Natural killer cell treated with Interleukin-12 subunit alpha and Interleukin-12 subunit beta and Interleukin-15 and Interleukin-18, amount 100 ng/mL, for 72 hours (primary cell): ENCODE results near the gene HOXD8. TPM values are rescaled to one million over a fixed set of nuclear protein-coding genes. Genes with fewer than 3 reads are reported as not detected.

Experiments used
- ATAC-seq, 2 donors: fragments of 150-1000 bp; cut with Tn5 transposase in 1 of 2; sonication (Bioruptor Pico), chemical (Tn5 transposase) in 1 of 2; 2 replicates each; pipeline ENCODE4 v1.10.0; 2021
- DNase-seq: peaks from one replicate; pipeline ENCODE4 v3.0.0; 2022; ENCODE audit warnings: low spot score
- H3K27ac Mint-ChIP-seq, 2 donors: 1 replicate in 1 of 2; 2 replicates in 1 of 2; pipeline ENCODE4 v1.8.0; 2022; ENCODE audit warnings: mixed read lengths in 2 of 2, mild to moderate bottlenecking in 1 of 2, moderate library complexity in 1 of 2
- H3K27me3 Mint-ChIP-seq, 2 donors: 1 replicate in 1 of 2; 2 replicates in 1 of 2; pipeline ENCODE4 v1.8.0; 2022; ENCODE audit warnings: mixed read lengths in 2 of 2
- H3K36me3 Mint-ChIP-seq: one replicate; pipeline ENCODE4 v1.8.0; 2022; ENCODE audit warnings: mixed read lengths
- H3K4me1 Mint-ChIP-seq, 2 donors: 1 replicate in 1 of 2; 2 replicates in 1 of 2; pipeline ENCODE4 v1.8.0; 2022; ENCODE audit warnings: low read depth in 2 of 2, mixed read lengths in 2 of 2, mild to moderate bottlenecking in 1 of 2
- H3K4me3 Mint-ChIP-seq: one replicate; pipeline ENCODE4 v1.8.0; 2022; ENCODE audit warnings: mixed read lengths
- H3K9me3 Mint-ChIP-seq: 2 replicates; pipeline ENCODE4 v1.8.0; 2022; ENCODE audit warnings: mixed read lengths
- total RNA-seq, 2 donors: library from RNA; stranded (reverse); gene quantifications; one replicate each; pipeline ENCODE4 v1.2.3, GENCODE V29; 2022

The HOXD8 gene
- not detected for total RNA-seq

DNA sequence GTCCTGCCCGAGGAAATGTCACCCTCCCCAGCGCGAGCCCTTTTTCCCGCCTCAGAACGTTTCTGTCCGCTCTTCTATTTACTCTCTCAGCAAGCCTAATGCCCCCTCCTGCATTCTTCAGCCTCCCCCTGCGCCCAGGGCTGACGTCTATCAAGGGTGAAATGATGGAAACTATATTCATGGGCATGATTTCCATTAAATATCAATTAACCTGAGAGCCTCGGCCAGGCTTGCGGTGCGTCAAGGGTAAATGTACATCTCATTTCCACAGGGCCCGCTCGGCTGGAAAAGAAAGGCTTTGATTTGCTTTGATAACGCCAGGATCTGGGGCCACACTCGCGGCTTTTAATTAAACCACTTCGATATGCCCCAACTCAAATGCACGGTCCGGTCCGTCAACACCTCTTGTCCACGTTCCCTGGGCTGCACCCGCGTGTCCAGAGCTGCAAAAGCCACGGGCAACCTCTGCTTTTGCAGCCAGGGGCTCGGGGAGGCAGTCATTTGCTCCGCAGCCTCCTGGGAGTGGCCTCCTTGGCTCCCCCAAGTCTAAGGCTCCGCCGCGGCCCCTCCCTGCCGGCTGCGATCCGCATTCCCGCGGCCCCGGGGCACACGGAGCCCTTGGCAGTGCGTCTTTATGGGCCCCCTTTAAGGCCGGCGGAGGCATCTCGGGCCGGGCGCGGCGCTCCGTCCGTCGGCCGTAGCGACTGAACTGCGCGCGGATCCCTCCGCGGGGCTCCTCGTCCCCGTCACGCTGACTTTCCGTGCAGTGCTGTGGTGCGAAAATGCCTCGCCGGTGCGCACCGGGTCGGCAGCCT, at the start of gene HOXD8:
Gene HOXD8, plus strand, starts transcription at position 724 of the 815 bp plus-strand sequence. CDS start 662 bp downstream, outside the sequence.
- Mint-ChIP-seq H3K27me3 (peaks cover 62 to 83% of the 10 kb centered on the region in 2 donors), H3K4me3 (peak within 1 kb of the TSS; percentile 51), H3K9me3 (no peaks in the 10 kb centered on the region), H3K27ac (peak within 1 kb of the TSS in 1 of 2 donors; percentile 38), H3K36me3 (peaks cover 16% of the 10 kb centered on the region), H3K4me1 (peaks cover 19 to 27% of the 10 kb centered on the region in 2 donors)
- DNase-seq (no peak), ATAC-seq (peak in 1 of 2 donors; percentile 52)

DNA sequence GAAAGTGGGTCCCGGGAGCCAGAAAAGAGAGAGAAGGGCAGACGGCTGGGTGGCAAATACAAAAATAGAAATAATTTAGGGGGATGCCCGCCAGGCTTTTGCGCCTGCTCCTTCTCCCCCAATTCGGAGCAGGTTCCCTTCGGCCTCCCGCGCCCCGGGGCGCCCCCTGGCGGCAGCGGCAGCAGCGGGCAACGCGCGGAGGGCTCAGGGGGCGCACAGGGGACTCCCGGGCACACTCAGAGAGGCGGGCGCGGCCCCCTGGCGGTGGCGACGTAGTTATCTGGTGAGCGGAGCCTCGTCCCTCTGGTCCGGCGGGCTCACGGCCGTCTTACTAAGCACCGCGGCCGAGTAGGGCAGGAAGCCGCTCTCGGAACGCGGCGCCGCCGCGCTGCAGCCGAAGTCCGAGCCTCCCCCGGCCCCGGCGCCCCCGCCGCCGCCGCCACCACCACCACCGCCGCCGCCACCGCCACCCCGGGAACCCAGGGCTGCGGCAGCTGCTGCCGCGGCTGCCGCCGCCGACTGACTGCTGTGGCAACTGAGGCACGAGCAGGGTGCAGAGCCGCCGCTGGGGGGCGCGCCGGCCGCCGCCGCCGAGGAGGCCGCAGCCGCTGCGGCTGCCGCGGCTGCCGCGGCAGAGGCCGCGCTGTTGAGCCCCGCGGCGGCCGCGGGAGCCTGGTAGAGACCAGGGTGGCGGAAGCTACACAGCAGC, 49.5 kb upstream of the HOXD8 start:
- Mint-ChIP-seq H3K4me3 (peak overlapping the region; percentile 65), H3K27ac (peak overlapping the region in 1 of 2 donors; percentile 77), H3K27me3 (peaks cover 49 to 72% of the 10 kb centered on the region in 2 donors), H3K4me1 (peaks cover 5 to 9% of the 10 kb centered on the region in 2 donors), H3K9me3 (no peaks in the 10 kb centered on the region), H3K36me3 (peaks cover 40% of the 10 kb centered on the region)
- ATAC-seq (peak in 1 of 2 donors; percentile 57), DNase-seq (no peak)

DNA sequence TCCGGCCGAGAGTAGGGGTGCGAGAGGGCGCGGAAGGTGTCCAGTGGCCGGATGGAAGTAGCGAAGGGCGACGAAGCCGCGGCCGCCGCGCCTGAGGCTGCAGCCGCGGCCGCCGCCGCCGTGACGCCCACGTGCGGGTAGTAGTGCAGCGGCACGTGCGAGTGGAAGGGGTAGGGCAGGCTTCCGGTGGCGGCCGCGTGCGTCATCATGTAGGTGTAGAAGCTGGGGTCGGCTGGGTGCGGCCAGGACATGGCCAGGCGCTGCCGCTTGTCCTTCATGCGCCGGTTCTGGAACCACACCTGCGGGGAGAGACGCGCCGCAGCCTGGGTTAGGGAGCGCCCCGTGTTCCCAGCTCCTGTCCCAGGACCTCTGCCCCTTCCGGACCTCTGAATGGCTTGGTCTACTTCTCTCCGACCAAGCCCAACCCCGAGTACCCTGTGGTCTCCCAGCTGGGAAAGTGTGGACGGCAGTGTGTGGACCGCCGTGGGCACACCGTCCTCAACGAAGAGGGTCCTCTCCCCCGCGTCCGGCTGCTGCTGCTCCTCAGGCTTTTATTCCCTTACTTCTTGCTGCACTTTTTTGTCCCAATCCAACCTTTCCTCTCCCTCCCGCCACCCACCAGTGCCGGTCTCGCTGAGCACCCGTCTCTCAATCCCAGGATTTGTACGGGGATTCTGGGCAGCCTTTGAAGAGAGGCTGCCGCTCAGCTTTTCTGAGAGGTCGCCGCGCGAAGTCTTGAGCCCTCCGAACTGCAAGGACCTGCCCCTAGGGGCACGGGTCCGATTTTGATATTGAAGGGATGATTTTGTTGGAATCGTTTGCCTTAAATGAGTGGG, 48.7 kb upstream of the HOXD8 start:
- DNase-seq: no peak

DNA sequence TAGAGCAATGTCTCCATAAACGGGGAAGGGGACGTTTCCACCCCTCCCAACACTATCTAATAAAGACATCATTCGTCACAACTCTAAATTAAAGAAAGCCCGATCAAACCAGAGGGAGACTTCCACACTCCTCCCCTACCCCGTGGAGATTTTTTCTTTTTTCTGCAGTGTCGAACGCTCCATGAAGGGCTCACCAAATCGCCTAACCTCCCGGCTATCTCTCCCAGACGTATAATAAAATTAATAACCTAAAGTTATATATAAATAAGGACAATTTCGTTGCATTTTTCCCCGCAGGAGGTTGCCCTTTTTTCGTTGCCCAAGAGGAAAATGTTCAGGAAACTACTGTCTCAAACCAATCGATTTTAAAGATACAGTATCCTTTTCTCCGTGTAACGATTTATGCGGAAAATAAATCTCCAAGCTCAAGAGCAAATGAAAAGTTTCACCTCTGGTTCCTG, 48.1 kb upstream of the HOXD8 start:
- Mint-ChIP-seq H3K27me3 (peaks cover 42 to 66% of the 10 kb centered on the region in 2 donors), H3K9me3 (no peaks in the 10 kb centered on the region), H3K4me1 (peaks cover 5 to 9% of the 10 kb centered on the region in 2 donors), H3K27ac (peak overlapping the region in 1 of 2 donors; percentile 21), H3K36me3 (peaks cover 29% of the 10 kb centered on the region), H3K4me3 (peak overlapping the region; percentile 32)
- no peak for DNase-seq
- ATAC-seq: no peak

More for the DNA sequence above, 48.7 kb upstream of the HOXD8 start:
- peaks cover 5 to 9% of the 10 kb centered on the region in 2 donors for H3K4me1 Mint-ChIP-seq
- ATAC-seq: no peak
- H3K4me3 Mint-ChIP-seq: peak overlapping the region; percentile 32
- H3K36me3 Mint-ChIP-seq: peaks cover 33% of the 10 kb centered on the region
- H3K9me3 Mint-ChIP-seq: no peaks in the 10 kb centered on the region
- H3K27me3 Mint-ChIP-seq: peaks cover 45 to 69% of the 10 kb centered on the region in 2 donors
- H3K27ac Mint-ChIP-seq: peak overlapping the region in 1 of 2 donors; percentile 21

- Mint-ChIP-seq H3K27ac (peak overlapping the region in 1 of 2 donors; percentile 21), H3K4me3 (peak overlapping the region; percentile 32), H3K36me3 (peaks cover 29% of the 10 kb centered on the region), H3K27me3 (peaks cover 45 to 66% of the 10 kb centered on the region in 2 donors), H3K9me3 (no peaks in the 10 kb centered on the region), H3K4me1 (peaks cover 5 to 9% of the 10 kb centered on the region in 2 donors)
- ATAC-seq: no peak
- no peak for DNase-seq
Observed at GRCh38 chr2:176081837-176082524, 47.5 kb upstream of the HOXD8 start.

DNA sequence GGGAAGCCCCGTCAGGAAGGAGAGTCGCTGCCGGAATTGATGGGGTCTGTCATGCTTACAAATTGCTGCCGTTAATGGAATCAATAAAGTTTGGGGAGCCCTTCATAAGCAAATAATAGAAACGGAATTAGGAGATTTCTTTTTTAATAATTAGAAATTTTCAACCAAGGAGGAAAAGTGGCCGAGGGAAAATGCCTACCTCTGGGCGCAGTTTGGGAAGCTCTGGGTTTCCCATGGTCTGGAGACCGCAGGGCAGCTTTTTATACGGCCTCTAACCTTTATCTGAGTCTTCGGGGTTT, 47.0 kb upstream of the HOXD8 start:
- DNase-seq: no peak
- peaks cover 5 to 9% of the 10 kb centered on the region in 2 donors for H3K4me1 Mint-ChIP-seq
- H3K27ac Mint-ChIP-seq: peak overlapping the region in 1 of 2 donors; percentile 37
- no peak overlapping the region for H3K4me3 Mint-ChIP-seq
- H3K27me3 Mint-ChIP-seq: peaks cover 47 to 71% of the 10 kb centered on the region in 2 donors
- no peak for ATAC-seq
- no peaks in the 10 kb centered on the region for H3K9me3 Mint-ChIP-seq
- peaks cover 30% of the 10 kb centered on the region for H3K36me3 Mint-ChIP-seq

DNA sequence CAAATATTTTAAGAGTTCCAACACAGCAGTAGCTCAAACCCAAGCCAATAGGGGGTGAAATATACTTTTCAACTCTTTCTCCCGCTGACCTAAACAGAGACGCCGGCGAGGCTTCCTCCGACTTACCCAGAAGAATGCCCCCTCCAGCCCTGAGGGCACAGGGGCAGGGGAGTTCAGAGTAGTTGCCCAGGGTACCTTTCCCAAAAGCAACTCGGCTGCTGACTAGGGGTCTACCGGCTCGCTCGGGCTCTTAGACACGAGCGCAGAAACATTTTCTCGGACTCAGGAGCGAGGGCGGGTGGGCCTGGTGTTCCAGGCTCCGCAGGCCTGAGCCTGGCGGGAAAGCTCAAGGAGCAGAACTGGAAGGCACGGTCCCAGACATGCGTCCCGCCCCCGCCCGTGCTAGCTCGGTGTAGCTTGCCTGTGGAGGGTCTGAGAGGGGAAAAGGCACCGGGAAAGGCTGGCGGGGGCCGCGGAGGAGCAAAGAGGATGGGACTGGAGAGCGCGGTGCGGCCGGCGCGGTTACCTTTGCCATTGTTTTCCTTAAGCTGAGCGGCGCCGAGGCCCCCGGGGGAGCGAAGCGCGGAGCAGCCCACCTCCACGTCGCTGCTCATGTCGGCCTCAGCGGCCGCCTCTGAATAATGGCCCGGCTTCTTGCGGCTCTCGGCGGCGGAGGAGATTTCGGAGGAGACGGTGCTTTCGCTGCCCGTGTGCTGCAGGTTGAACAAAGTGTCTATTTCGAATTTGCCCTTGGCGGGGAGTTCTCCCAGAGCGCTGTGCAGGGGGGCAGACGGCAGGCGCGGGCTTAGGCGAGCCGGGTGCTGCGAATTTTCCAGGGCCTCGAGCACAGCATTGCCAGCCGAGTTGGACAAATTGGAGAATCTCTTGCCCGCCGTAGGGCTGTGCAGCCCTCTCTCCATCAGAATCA, 46.4 kb upstream of the HOXD8 start:
- H3K27ac Mint-ChIP-seq: peak overlapping the region; percentile 37 to 40
- peaks cover 47 to 76% of the 10 kb centered on the region in 2 donors for H3K27me3 Mint-ChIP-seq
- peak in 1 of 2 donors; percentile 10 for ATAC-seq
- DNase-seq: no peak
- H3K4me3 Mint-ChIP-seq: peak overlapping the region; percentile 5
- H3K36me3 Mint-ChIP-seq: peaks cover 30% of the 10 kb centered on the region
- no peaks in the 10 kb centered on the region for H3K9me3 Mint-ChIP-seq
- peaks cover 5 to 11% of the 10 kb centered on the region in 2 donors for H3K4me1 Mint-ChIP-seq

DNA sequence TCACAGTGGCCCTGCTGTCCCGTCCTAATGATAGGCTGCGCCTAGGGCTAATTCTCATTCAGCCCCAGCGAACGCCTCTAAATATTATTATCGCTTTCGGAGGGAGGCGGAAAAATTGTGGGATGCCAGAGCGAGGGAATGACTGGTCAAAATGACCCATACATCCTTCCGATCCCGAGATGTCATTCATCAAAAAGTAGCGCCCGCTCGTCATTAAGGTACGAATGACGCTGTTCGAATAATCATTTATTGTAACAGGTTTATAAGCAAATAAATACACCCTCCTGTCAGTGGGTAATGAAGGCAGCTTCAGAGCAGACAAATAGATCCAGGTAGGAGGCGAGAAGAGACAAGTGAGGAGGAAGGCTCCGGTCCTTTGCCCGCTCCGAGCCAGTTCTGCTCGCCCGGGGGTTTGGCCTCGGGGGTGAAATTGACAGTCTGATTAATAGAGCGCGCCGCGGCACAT, 45.7 kb upstream of the HOXD8 start, which contains the start of gene EVX2:
Gene EVX2, minus strand, starts transcription at position 167 of the 466 bp plus-strand sequence. CDS start 186 bp downstream, outside the sequence.
- Mint-ChIP-seq H3K9me3 (no peaks in the 10 kb centered on the region), H3K36me3 (peaks cover 24% of the 10 kb centered on the region), H3K27ac (peak within 1 kb of the TSS; percentile 37 to 40), H3K4me1 (peaks cover 5 to 15% of the 10 kb centered on the region in 2 donors), H3K4me3 (peak within 1 kb of the TSS; percentile 5), H3K27me3 (peaks cover 45 to 75% of the 10 kb centered on the region in 2 donors)
- no peak for DNase-seq
- no peak for ATAC-seq

GRCh38 chr2:176084611-176085119, 44.8 kb upstream of the HOXD8 start:
- H3K9me3 Mint-ChIP-seq: no peaks in the 10 kb centered on the region
- ATAC-seq (no peak), DNase-seq (no peak)
- H3K27me3 Mint-ChIP-seq: peaks cover 41 to 74% of the 10 kb centered on the region in 2 donors
- peaks cover 17% of the 10 kb centered on the region for H3K36me3 Mint-ChIP-seq
- H3K4me1 Mint-ChIP-seq: peaks cover 0 to 8% of the 10 kb centered on the region in 2 donors
- H3K27ac Mint-ChIP-seq: no peak overlapping the region
- H3K4me3 Mint-ChIP-seq: no peak overlapping the region

- DNase-seq (no peak), ATAC-seq (no peak)
- Mint-ChIP-seq H3K4me1 (peaks cover 0 to 8% of the 10 kb centered on the region in 2 donors), H3K9me3 (no peaks in the 10 kb centered on the region), H3K36me3 (peaks cover 17% of the 10 kb centered on the region), H3K27ac (no peak overlapping the region), H3K27me3 (peaks cover 44 to 79% of the 10 kb centered on the region in 2 donors), H3K4me3 (no peak overlapping the region)
Observed at GRCh38 chr2:176085120-176085788, 44.3 kb upstream of the HOXD8 start.
